HG02763 (cell line): Measurements from ENCODE around the gene BTRC.
"Not testable (repeated sequence)": the region's sequence is repeated elsewhere in the genome, so short reads cannot be mapped to it uniquely, and the experiment has no call there.

Experiments used
- ATAC-seq: cut with Tn5 transposase; IDR thresholded peaks from one replicate; pipeline ENCODE4 v1.9.1; 2021; ENCODE audit warnings: mild to moderate bottlenecking, moderate library complexity; ENCODE audit not compliant: unreplicated experiment

BTRC gene

GRCh38 chr10:101577121-101577871 is 223.3 kb downstream of the BTRC start:
- ATAC-seq, result no peak

GRCh38 chr10:101578192-101578591 is 224.2 kb downstream of the BTRC start:
- ATAC-seq, result no peak

GRCh38 chr10:101578803-101579515 is 225.0 kb downstream of the BTRC start:
- no peak for ATAC-seq

GRCh38 chr10:101579516-101579870 is 225.5 kb downstream of the BTRC start:
- ATAC-seq, result no peak

GRCh38 chr10:101580486-101581399 is 226.8 kb downstream of the BTRC start:
- no peak for ATAC-seq

GRCh38 chr10:101585841-101586240 is 231.9 kb downstream of the BTRC start:
- no peak for ATAC-seq

GRCh38 chr10:101587725-101588653 is 234.0 kb downstream of the BTRC start, which contains the start of the genes DPCD and POLL:
TSS of gene DPCD (plus strand) at chr10:101588321. CDS start at chr10:101588337, 16 bp downstream.
TSS of gene POLL (minus strand) at chr10:101588257. CDS start at chr10:101587360, 897 bp downstream.
- ATAC-seq, result peak; percentile 92

- ATAC-seq, result no peak
These were observed 234.9 kb downstream of the BTRC start for GRCh38 chr10:101588879-101589278.

- not testable (repeated sequence) for ATAC-seq
These were observed 239.4 kb downstream of the BTRC start for GRCh38 chr10:101593331-101593730.

GRCh38 chr10:101595591-101596433 is 241.8 kb downstream of the BTRC start:
- no peak for ATAC-seq

GRCh38 chr10:101597091-101597900 is 243.3 kb downstream of the BTRC start:
- ATAC-seq, result no peak

GRCh38 chr10:101601541-101601940 is 247.6 kb downstream of the BTRC start:
- ATAC-seq, result no peak

- ATAC-seq, result peak; percentile 65
These were observed 248.9 kb downstream of the BTRC start for GRCh38 chr10:101602761-101603398.
